Activated CD4-positive, CD25-positive, alpha-beta regulatory T cell treated with anti-CD3 and anti-CD28 coated beads, Interleukin-2, amount 50 U/mL, for 24 hours (primary cell): ENCODE measurements around the gene RNF123.
A peak's percentile ranks its signal among the peaks of the same experiment; 100 is the strongest.

Source experiments
- ATAC-seq, 2 donors: fragments of 150-1000 bp; cut with Tn5 transposase; one replicate each; pipeline ENCODE4 v1.10.0; 2021; ENCODE audit warnings: mild to moderate bottlenecking in 1 of 2, moderate library complexity in 1 of 2

The RNF123 gene

GRCh38 chr3:49705390-49705960, 16.1 kb downstream of the RNF123 start:
- ATAC-seq, result no peak

GRCh38 chr3:49706456-49707112, 17.2 kb downstream of the RNF123 start:
- no peak for ATAC-seq

- ATAC-seq, result no peak
Measured at GRCh38 chr3:49707113-49707480, 17.7 kb downstream of the RNF123 start.

GRCh38 chr3:49709852-49710251, 20.5 kb downstream of the RNF123 start:
- no peak for ATAC-seq

DNA sequence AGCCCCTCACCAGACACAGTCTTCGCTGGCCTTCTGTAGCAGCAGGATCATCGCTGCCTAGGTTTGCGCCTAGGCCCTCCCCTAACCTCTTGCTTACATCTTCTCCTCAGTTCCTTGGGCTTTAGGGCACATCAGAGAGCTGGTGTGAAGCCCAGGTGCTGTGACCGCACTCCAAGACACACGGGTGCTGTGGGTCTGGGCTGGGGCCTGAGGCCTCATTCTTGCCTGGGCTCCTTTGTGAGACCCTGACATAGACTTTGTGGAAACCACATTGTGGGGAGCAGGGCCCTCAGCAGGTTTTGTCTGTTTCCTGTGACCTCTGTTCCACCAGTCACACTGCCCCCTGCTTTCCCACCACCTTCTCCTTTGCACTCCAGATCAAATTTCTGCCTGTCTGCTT, 22.1 kb downstream of the RNF123 start:
- no peak for ATAC-seq

DNA sequence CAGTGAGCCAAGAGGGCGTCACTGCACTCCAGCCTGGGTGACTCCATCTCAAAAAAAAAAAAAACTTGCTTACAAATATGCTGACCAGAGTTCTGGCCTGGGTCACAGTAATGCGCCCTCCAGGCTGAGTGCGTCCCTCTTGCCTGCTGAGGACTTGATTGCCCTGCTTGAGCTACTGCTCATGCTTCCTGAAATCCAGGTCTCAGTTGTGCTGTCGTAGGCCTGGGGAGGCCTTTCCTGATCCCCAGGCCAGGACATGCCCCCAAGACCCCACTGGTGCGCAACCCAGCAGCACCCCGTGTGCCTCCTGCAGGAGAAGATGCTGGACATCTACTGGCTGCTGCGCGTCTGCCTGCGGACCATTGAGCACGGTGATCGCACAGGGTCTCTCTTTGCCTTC, 22.8 kb downstream of the RNF123 start:
- no peak for ATAC-seq

- no peak for ATAC-seq
Measured at GRCh38 chr3:49712631-49713317, 23.4 kb downstream of the RNF123 start.

DNA sequence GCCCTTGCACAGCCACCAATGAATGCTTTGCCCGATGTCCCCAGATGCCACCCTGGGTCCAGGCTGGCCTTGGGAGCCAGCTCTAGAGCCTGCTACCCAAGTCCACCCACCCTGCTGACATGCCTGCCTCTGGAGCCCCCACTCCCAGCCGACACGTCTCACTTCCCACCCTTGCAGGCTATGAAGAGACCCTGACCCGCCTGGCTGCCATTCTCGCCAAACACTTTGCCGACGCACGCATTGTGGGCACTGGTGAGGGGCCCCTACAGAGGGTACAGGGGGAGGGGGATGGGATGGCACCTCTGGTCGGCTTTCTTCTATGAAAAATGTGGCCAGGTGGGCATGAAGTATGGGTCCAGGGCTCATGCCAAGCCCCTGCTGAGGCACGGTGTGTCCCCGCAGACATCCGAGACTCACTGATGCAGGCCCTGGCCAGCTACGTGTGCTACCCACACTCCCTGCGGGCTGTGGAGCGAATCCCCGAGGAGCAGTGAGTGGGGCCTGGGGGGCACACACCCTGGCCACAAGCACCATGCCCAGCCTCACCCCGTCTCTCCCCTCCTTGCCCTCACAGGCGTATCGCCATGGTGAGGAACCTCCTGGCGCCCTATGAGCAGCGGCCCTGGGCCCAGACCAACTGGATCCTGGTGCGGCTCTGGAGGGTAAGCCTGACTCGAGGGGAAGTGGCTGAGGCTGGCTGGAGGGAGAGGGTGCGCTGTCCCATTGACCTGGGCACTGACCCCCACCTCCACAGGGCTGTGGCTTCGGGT, 24.2 kb downstream of the RNF123 start:
- no peak for ATAC-seq

DNA sequence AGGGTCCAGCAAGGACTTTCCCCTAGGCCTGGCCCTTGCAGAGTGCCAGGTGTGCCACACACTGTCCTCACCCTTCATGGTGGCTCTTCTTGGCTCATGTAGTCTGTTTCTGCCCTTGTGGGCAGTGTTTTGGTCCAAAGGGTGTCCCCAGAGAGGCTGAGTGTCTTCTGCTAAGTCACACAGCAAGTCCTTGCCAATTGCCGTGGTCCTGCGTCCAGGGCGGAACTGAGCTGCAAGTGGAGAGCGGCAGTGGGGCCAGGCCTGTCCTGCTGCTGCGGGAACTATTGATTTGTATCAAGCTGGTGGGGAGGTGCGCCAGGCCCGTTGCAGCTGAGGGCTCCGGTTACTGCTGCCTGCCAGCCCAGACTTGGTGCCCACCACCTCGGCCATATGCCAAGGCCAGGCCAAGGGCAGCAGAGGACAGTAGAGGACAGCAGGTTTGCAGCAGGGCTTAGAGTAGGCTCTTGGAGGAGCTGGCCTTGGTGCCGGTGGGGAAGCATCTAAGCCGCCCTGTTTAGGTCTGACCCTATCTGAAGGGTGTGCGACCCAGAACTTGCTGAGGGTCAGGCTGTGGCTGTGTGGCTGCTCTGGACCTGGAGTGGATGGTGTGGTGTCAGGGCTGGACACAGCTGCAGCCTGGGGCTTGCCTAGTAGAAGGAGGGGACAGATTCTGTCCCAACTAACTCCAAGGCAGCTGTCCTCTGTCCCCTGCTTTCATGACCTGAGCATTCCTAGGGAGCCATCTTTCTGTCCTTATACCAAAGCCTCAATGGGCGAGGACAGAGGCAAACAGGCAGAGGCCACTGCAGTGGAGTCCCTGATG, 25.6 kb downstream of the RNF123 start:
- ATAC-seq, result no peak

DNA sequence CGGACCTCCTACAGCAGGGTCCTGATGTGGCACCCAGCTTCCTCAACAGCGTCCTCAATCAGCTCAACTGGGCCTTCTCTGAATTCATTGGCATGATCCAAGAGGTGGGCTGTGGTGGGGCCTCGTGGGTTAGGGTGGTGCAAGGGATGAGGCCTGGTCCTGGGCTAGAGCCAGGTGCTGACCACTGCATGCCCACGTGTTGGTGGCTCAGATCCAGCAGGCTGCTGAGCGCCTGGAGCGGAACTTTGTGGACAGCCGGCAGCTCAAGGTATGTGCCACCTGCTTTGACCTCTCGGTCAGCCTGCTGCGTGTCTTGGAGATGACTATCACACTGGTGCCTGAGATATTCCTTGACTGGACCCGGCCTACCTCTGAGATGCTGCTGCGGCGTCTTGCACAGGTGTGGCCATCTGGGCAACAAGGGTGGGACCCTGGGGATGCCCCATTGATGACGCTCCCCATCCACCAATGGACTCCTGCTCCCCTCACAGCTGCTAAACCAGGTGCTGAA, 26.3 kb downstream of the RNF123 start:
- ATAC-seq, result no peak

- no peak for ATAC-seq
Measured at GRCh38 chr3:49716169-49716568, 26.8 kb downstream of the RNF123 start.

- ATAC-seq, result no peak
Measured at GRCh38 chr3:49716691-49717210, 27.4 kb downstream of the RNF123 start.

GRCh38 chr3:49717211-49717958, 28.0 kb downstream of the RNF123 start:
- ATAC-seq, result no peak

- ATAC-seq, result no peak
Measured at GRCh38 chr3:49717959-49718857, 28.9 kb downstream of the RNF123 start.

GRCh38 chr3:49718858-49719213, 29.5 kb downstream of the RNF123 start:
- ATAC-seq, result no peak

DNA sequence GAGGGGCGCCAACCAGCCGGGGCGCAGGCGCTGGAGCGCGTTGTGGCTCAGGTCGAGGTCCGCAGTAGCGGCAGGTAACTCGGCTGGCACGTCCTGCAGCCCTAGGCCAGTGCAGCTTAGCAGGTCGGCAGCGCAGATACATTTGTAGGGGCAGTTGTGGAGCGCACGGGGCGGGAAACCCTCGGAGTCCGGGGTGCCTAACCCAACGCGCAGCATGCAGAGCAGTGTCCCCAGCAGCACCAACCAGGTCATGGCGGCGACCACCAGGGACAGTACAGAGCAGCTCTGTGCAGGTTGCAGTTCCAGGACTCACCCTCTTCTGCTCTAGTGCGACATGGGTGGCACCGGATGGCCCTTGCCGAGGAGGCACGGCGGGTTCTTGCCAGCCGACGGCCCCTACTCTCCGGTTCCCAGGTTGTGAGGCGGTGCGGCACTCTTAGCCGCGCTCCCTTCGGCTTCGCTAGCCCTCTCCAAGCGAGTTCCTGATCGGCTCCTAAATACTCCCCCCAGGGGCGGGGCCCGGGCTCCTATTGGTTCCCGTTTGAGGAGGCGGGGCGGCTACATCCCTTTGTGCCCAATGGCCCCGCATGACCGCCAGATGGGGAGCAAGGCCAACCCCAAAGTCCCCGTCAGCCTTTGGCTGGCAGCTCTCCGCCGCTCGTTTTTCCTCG, 30.0 kb downstream of the RNF123 start, which contains the start of gene AMIGO3:
AMIGO3 (minus strand) TSS at position 471 of the 671 bp plus-strand sequence; CDS start at position 252, 219 bp downstream.
- peak; percentile 66 to 69 for ATAC-seq

GRCh38 chr3:49720855-49721595, 31.7 kb downstream of the RNF123 start:
- no peak for ATAC-seq

GRCh38 chr3:49721596-49721895, 32.2 kb downstream of the RNF123 start:
- no peak for ATAC-seq
